ENCODE results near the gene EPHB2. TPM values are rescaled to one million over a fixed set of nuclear protein-coding genes. Genes with fewer than 3 reads are reported as not detected.
"Not testable (repeated sequence)": the region's sequence is repeated elsewhere in the genome, so short reads cannot be mapped to it uniquely, and the experiment has no call there.

EPHB2 gene
- total RNA-seq, 1 donor from 2014 or later: 5.0 TPM

DNA sequence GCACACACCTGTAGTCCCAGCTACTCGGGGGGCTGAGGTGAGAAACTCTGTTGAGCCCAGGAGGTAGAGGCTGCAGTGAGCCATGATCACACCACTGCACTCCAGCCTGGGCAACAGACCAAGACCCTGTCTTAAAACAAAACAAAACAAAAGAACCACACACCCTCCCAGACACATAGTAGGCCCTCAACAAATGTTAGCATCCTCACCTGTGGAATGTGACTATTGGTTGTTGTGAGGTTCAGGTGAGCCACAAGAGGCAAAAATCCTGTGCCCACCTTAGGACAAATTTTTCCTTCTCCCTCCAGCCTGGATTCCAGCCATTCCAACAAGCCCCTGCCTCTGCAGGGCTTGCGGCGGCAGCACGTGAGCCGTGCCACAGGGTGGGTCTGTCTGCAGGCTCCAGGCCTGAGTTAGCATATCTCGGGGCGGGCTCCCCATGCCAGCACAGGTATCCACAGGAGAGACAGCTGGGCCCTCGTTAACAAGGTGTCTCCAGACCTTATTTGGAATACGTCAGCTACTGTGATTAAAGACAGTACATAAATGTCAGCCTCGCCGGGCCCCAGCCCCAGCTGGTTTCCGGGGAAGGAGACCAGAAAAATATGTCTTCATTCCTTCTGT lies 40.2 kb upstream of the EPHB2 start:
- no peaks in the 10 kb centered on the region for H3K9me3 ChIP-seq
- no peak overlapping the region for H3K4me3 ChIP-seq
- no peak for TF ChIP-seq CTCF (IDR thresholded peaks at IDR 0.05)
- no peaks in the 10 kb centered on the region for H3K4me1 ChIP-seq
- ATAC-seq (no peak), DNase-seq (no peak)
- H3K36me3 ChIP-seq: no peaks in the 10 kb centered on the region
- intact Hi-C loops (cut with DNase I): no loop called here
- H3K27ac ChIP-seq: no peak overlapping the region
- H3K27me3 ChIP-seq (ENCODE audit: low read depth): peaks cover 32% of the 10 kb centered on the region

- Histone ChIP-seq H3K27me3 (ENCODE audit: low read depth) (peaks cover 38% of the 10 kb centered on the region), H3K36me3 (no peaks in the 10 kb centered on the region), H3K9me3 (no peaks in the 10 kb centered on the region), H3K27ac (no peak overlapping the region), H3K4me3 (no peak overlapping the region), H3K4me1 (no peaks in the 10 kb centered on the region)
- ATAC-seq (no peak), DNase-seq (no peak)
- TF ChIP-seq CTCF (IDR thresholded peaks at IDR 0.05): no peak
- intact Hi-C loops (cut with DNase I): no loop called here
These were observed 38.6 kb upstream of the EPHB2 start for GRCh38 chr1:22671999-22672398.

- no peaks in the 10 kb centered on the region for H3K9me3 ChIP-seq
- peaks cover 47% of the 10 kb centered on the region for H3K27me3 ChIP-seq (ENCODE audit: low read depth)
- H3K36me3 ChIP-seq: no peaks in the 10 kb centered on the region
- DNase-seq (no peak), ATAC-seq (peak; percentile 27 to 29)
- H3K4me1 ChIP-seq: no peaks in the 10 kb centered on the region
- no peak overlapping the region for H3K27ac ChIP-seq
- TF ChIP-seq CTCF (IDR thresholded peaks at IDR 0.05): peak; percentile 49
- H3K4me3 ChIP-seq: no peak overlapping the region
- intact Hi-C loops (cut with DNase I): no loop called here
These were observed 36.9 kb upstream of the EPHB2 start for GRCh38 chr1:22673486-22674409.

GRCh38 chr1:22674410-22674749 lies 36.3 kb upstream of the EPHB2 start:
- no peak for DNase-seq
- peaks cover 47% of the 10 kb centered on the region for H3K27me3 ChIP-seq (ENCODE audit: low read depth)
- no peak for ATAC-seq
- no peak for TF ChIP-seq CTCF (IDR thresholded peaks at IDR 0.05)
- no peaks in the 10 kb centered on the region for H3K36me3 ChIP-seq
- no peak overlapping the region for H3K4me3 ChIP-seq
- H3K4me1 ChIP-seq: no peaks in the 10 kb centered on the region
- no peaks in the 10 kb centered on the region for H3K9me3 ChIP-seq
- intact Hi-C loops (cut with DNase I): no loop called here
- H3K27ac ChIP-seq: no peak overlapping the region

DNA sequence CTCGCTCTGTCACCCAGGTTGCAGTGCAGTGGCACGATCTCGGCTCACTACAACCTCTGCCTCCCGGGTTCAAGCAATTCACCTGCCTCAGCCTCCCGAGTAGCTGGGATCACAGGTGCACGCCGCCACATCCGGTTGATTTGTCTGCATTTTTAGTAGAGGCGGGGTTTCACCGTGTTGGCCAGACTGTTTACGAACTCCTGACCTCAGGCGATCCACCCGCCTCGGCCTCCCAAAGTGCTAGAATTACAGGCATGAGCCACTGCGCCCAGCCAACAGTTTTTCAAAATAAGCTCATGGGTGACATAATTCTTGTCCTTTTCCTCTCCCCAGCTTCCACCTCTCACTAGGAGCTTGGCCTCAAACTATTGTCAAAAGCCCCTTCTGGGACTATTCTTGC lies 34.5 kb upstream of the EPHB2 start:
- H3K27me3 ChIP-seq (ENCODE audit: low read depth): peaks cover 37% of the 10 kb centered on the region
- intact Hi-C loops (cut with DNase I); H3K27ac ChIP-seq; H3K9me3 ChIP-seq; DNase-seq; ATAC-seq; H3K4me3 ChIP-seq; H3K36me3 ChIP-seq; H3K4me1 ChIP-seq: not testable (repeated sequence)
